HG03520 (cell line): ENCODE results near the gene CASP10.
A peak's percentile ranks its signal among the peaks of the same experiment; 100 is the strongest.
"Not testable (repeated sequence)": the region's sequence is repeated elsewhere in the genome, so short reads cannot be mapped to it uniquely, and the experiment has no call there.

Source experiments
- ATAC-seq: cut with Tn5 transposase; IDR thresholded peaks from one replicate; pipeline ENCODE4 v1.9.1; 2021; ENCODE audit warnings: mild to moderate bottlenecking, moderate library complexity; ENCODE audit not compliant: unreplicated experiment

CASP10 gene

GRCh38 chr2:201231781-201232466, 49.0 kb downstream of the CASP10 start:
- peak; percentile 38 for ATAC-seq

GRCh38 chr2:201232467-201232815, 49.5 kb downstream of the CASP10 start:
- ATAC-seq = no peak

- peak; percentile 91 for ATAC-seq
Observed at GRCh38 chr2:201233192-201233811, 50.4 kb downstream of the CASP10 start.

GRCh38 chr2:201233812-201234662, 51.1 kb downstream of the CASP10 start:
- ATAC-seq = peak; percentile 12

GRCh38 chr2:201234663-201235135, 51.8 kb downstream of the CASP10 start:
- no peak for ATAC-seq

GRCh38 chr2:201235860-201236811, 53.2 kb downstream of the CASP10 start:
- ATAC-seq = no peak

- no peak for ATAC-seq
Observed at GRCh38 chr2:201237486-201238123, 54.7 kb downstream of the CASP10 start.

- ATAC-seq = not testable (repeated sequence)
Observed at GRCh38 chr2:201239167-201239935, 56.4 kb downstream of the CASP10 start.

GRCh38 chr2:201242571-201243277, 59.8 kb downstream of the CASP10 start:
- no peak for ATAC-seq

- ATAC-seq = no peak
Observed at GRCh38 chr2:201244829-201245228, 61.9 kb downstream of the CASP10 start.

- ATAC-seq = no peak
Observed at GRCh38 chr2:201246280-201246679, 63.3 kb downstream of the CASP10 start.

GRCh38 chr2:201248288-201248844, 65.4 kb downstream of the CASP10 start:
- no peak for ATAC-seq

- no peak for ATAC-seq
Observed at GRCh38 chr2:201249889-201250288, 66.9 kb downstream of the CASP10 start.

- ATAC-seq = no peak
Observed at GRCh38 chr2:201250741-201251140, 67.8 kb downstream of the CASP10 start.

- no peak for ATAC-seq
Observed at GRCh38 chr2:201254081-201254730, 71.3 kb downstream of the CASP10 start.

- ATAC-seq = no peak
Observed at GRCh38 chr2:201255408-201256033, 72.6 kb downstream of the CASP10 start.

- no peak for ATAC-seq
Observed at GRCh38 chr2:201256082-201256481, 73.1 kb downstream of the CASP10 start.
